Measurements from ENCODE around the gene SCFD2. TPM values are rescaled to one million over a fixed set of nuclear protein-coding genes. Genes with fewer than 3 reads are reported as not detected.
"Not testable (repeated sequence)": the region's sequence is repeated elsewhere in the genome, so short reads cannot be mapped to it uniquely, and the experiment has no call there.

Gene SCFD2
- 10 to 100 TPM; 12.6 to 14.6 TPM for total RNA-seq

GRCh38 chr4:53365486-53366300, at the start of gene SCFD2:
TSS of gene SCFD2 (minus strand) at chr4:53366061.
- H3K27me3 Mint-ChIP-seq, result peaks cover 23% of the 10 kb centered on the region
- DNase-seq, result peak; percentile 98
- H3K9me3 Mint-ChIP-seq, result no peaks in the 10 kb centered on the region
- H3K27ac Mint-ChIP-seq, result peak within 1 kb of the TSS; percentile 91
- H3K36me3 Mint-ChIP-seq (ENCODE audit: low read depth), result peaks cover 15% of the 10 kb centered on the region
- POLR2A ChIA-PET, result interaction anchor here (1.4 to 4.3 kb wide), 4 partner anchors 9 to 653 kb away, joined by 7 to 32 read pairs (median 8); partner anchors contain the start of gene FIP1L1
- H3K4me1 Mint-ChIP-seq, result peaks cover 44% of the 10 kb centered on the region
- H3K4me3 Mint-ChIP-seq, result peak within 1 kb of the TSS; percentile 91
- CTCF ChIA-PET, result interaction anchor here (0.6 kb wide), 1 partner anchor 898 kb away, joined by 3 read pairs; no protein-coding TSS in a partner anchor

GRCh38 chr4:53409479-53409878, 43.6 kb upstream of the SCFD2 start:
- CTCF ChIA-PET, DNase-seq, H3K4me3 Mint-ChIP-seq, H3K27ac Mint-ChIP-seq, H3K27me3 Mint-ChIP-seq, H3K9me3 Mint-ChIP-seq, POLR2A ChIA-PET: not testable (repeated sequence)
- H3K36me3 Mint-ChIP-seq (ENCODE audit: low read depth), result peaks cover 56% of the 10 kb centered on the region
- peaks cover 15% of the 10 kb centered on the region for H3K4me1 Mint-ChIP-seq

GRCh38 chr4:53380221-53380620, 14.4 kb upstream of the SCFD2 start:
- H3K4me1 Mint-ChIP-seq, result peaks cover 33% of the 10 kb centered on the region
- peaks cover 34% of the 10 kb centered on the region for H3K36me3 Mint-ChIP-seq (ENCODE audit: low read depth)
- peaks cover under 1% of the 10 kb centered on the region for H3K27me3 Mint-ChIP-seq
- no peak overlapping the region for H3K4me3 Mint-ChIP-seq
- H3K27ac Mint-ChIP-seq, result no peak overlapping the region
- no peak for DNase-seq
- ChIA-PET POLR2A (interaction anchor here (1.4 kb wide), 1 partner anchor 14 kb away, joined by 7 read pairs; the partner anchor contains the start of gene SCFD2), CTCF (interaction anchor here (1.4 kb wide), 1 partner anchor 853 kb away, joined by 3 read pairs; no protein-coding TSS in a partner anchor)
- H3K9me3 Mint-ChIP-seq, result no peaks in the 10 kb centered on the region

GRCh38 chr4:53378171-53378482, 12.3 kb upstream of the SCFD2 start:
- peaks cover 5% of the 10 kb centered on the region for H3K27me3 Mint-ChIP-seq
- peaks cover 33% of the 10 kb centered on the region for H3K4me1 Mint-ChIP-seq
- no peak for DNase-seq
- CTCF ChIA-PET, result interaction anchor here (1.2 to 1.3 kb wide), 2 partner anchors 9 to 12 kb away, joined by 3 read pairs; no protein-coding TSS in a partner anchor
- peak overlapping the region; percentile 98 for H3K4me3 Mint-ChIP-seq
- H3K36me3 Mint-ChIP-seq (ENCODE audit: low read depth), result peaks cover 24% of the 10 kb centered on the region
- POLR2A ChIA-PET, result interaction anchor here (1.0 to 2.7 kb wide), 6 partner anchors 9 to 666 kb away, joined by 4 to 32 read pairs (median 5); partner anchors contain the start of gene SCFD2
- no peaks in the 10 kb centered on the region for H3K9me3 Mint-ChIP-seq
- peak overlapping the region; percentile 94 for H3K27ac Mint-ChIP-seq

- POLR2A ChIA-PET, result interaction anchor here (0.9 to 2.7 kb wide), 7 partner anchors 9 to 666 kb away, joined by 3 to 32 read pairs (median 5); partner anchors contain the start of gene SCFD2
- Mint-ChIP-seq H3K4me1 (peaks cover 33% of the 10 kb centered on the region), H3K27me3 (peaks cover 8% of the 10 kb centered on the region), H3K4me3 (peak within 1 kb of the TSS; percentile 98), H3K27ac (peak within 1 kb of the TSS; percentile 94), H3K36me3 (ENCODE audit: low read depth) (peaks cover 20% of the 10 kb centered on the region), H3K9me3 (no peaks in the 10 kb centered on the region)
- CTCF ChIA-PET, result interaction anchor here (1.3 kb wide), 1 partner anchor 10 kb away, joined by 3 read pairs; no protein-coding TSS in a partner anchor
- peak; percentile 96 for DNase-seq
These were observed 11.7 kb upstream of the SCFD2 start, which contains the start of gene FIP1L1 for GRCh38 chr4:53377319-53378170. TSS of gene FIP1L1 (plus strand) at chr4:53377641. CDS start at chr4:53377839, 198 bp downstream.

- Mint-ChIP-seq H3K9me3 (no peaks in the 10 kb centered on the region), H3K27me3 (peaks cover 12% of the 10 kb centered on the region), H3K4me1 (peaks cover 33% of the 10 kb centered on the region), H3K27ac (peak overlapping the region; percentile 94), H3K4me3 (peak overlapping the region; percentile 98), H3K36me3 (ENCODE audit: low read depth) (peaks cover 15% of the 10 kb centered on the region)
- POLR2A ChIA-PET, result interaction anchor here (0.9 to 2.7 kb wide), 4 partner anchors 8 to 663 kb away, joined by 3 to 32 read pairs (median 6); partner anchors contain the start of gene SCFD2
- CTCF ChIA-PET, result no interaction called here
- DNase-seq, result no peak
These were observed 11.0 kb upstream of the SCFD2 start for GRCh38 chr4:53376900-53377299.

GRCh38 chr4:53374777-53375258, 9.0 kb upstream of the SCFD2 start:
- no peak overlapping the region for H3K27ac Mint-ChIP-seq
- H3K27me3 Mint-ChIP-seq, result peaks cover 24% of the 10 kb centered on the region
- peaks cover 12% of the 10 kb centered on the region for H3K36me3 Mint-ChIP-seq (ENCODE audit: low read depth)
- ChIA-PET CTCF (no interaction called here), POLR2A (interaction anchor here (1.9 kb wide), 1 partner anchor 9 kb away, joined by 10 read pairs; the partner anchor contains the start of gene SCFD2)
- no peaks in the 10 kb centered on the region for H3K9me3 Mint-ChIP-seq
- H3K4me3 Mint-ChIP-seq, result no peak overlapping the region
- no peak for DNase-seq
- peaks cover 26% of the 10 kb centered on the region for H3K4me1 Mint-ChIP-seq

- Mint-ChIP-seq H3K27ac (no peak overlapping the region), H3K9me3 (no peaks in the 10 kb centered on the region), H3K4me3 (no peak overlapping the region), H3K27me3 (peaks cover 43% of the 10 kb centered on the region), H3K4me1 (peaks cover 9% of the 10 kb centered on the region), H3K36me3 (ENCODE audit: low read depth) (peaks cover 2% of the 10 kb centered on the region)
- ChIA-PET POLR2A (no interaction called here), CTCF (no interaction called here)
- DNase-seq, result no peak
These were observed 6.1 kb upstream of the SCFD2 start for GRCh38 chr4:53371843-53372521.

GRCh38 chr4:53371049-53371448, 5.2 kb upstream of the SCFD2 start:
- Mint-ChIP-seq H3K36me3 (ENCODE audit: low read depth) (peaks cover 2% of the 10 kb centered on the region), H3K4me3 (no peak overlapping the region), H3K9me3 (no peaks in the 10 kb centered on the region), H3K4me1 (peaks cover 13% of the 10 kb centered on the region), H3K27me3 (peaks cover 43% of the 10 kb centered on the region), H3K27ac (no peak overlapping the region)
- no peak for DNase-seq
- ChIA-PET CTCF (no interaction called here), POLR2A (no interaction called here)

GRCh38 chr4:53367721-53368120, 1.9 kb upstream of the SCFD2 start:
- H3K36me3 Mint-ChIP-seq (ENCODE audit: low read depth), result peaks cover 4% of the 10 kb centered on the region
- no peaks in the 10 kb centered on the region for H3K9me3 Mint-ChIP-seq
- DNase-seq, result no peak
- peaks cover 35% of the 10 kb centered on the region for H3K27me3 Mint-ChIP-seq
- ChIA-PET CTCF (no interaction called here), POLR2A (interaction anchor here (4.3 kb wide), 1 partner anchor 10 kb away, joined by 32 read pairs; the partner anchor contains the start of gene FIP1L1)
- no peak overlapping the region for H3K27ac Mint-ChIP-seq
- H3K4me3 Mint-ChIP-seq, result no peak overlapping the region
- peaks cover 31% of the 10 kb centered on the region for H3K4me1 Mint-ChIP-seq

- Mint-ChIP-seq H3K9me3 (no peaks in the 10 kb centered on the region), H3K27ac (peak overlapping the region; percentile 91), H3K27me3 (peaks cover 28% of the 10 kb centered on the region), H3K36me3 (ENCODE audit: low read depth) (peaks cover 11% of the 10 kb centered on the region), H3K4me1 (peaks cover 40% of the 10 kb centered on the region), H3K4me3 (peak overlapping the region; percentile 91)
- no peak for DNase-seq
- ChIA-PET POLR2A (interaction anchor here (1.4 to 4.3 kb wide), 4 partner anchors 8 to 654 kb away, joined by 7 to 32 read pairs (median 8); partner anchors contain the start of gene FIP1L1), CTCF (interaction anchor here (0.6 kb wide), 1 partner anchor 898 kb away, joined by 3 read pairs; no protein-coding TSS in a partner anchor)
These were observed 448 bp upstream of the SCFD2 start for GRCh38 chr4:53366301-53366716.

- H3K9me3 Mint-ChIP-seq, result no peaks in the 10 kb centered on the region
- ChIA-PET POLR2A (interaction anchor here (0.6 to 4.3 kb wide), 5 partner anchors 10 to 652 kb away, joined by 3 to 32 read pairs (median 7); partner anchors contain the start of gene FIP1L1), CTCF (no interaction called here)
- peak; percentile 18 for DNase-seq
- peaks cover 22% of the 10 kb centered on the region for H3K27me3 Mint-ChIP-seq
- H3K4me3 Mint-ChIP-seq, result peak overlapping the region; percentile 91
- peaks cover 46% of the 10 kb centered on the region for H3K4me1 Mint-ChIP-seq
- H3K36me3 Mint-ChIP-seq (ENCODE audit: low read depth), result peaks cover 20% of the 10 kb centered on the region
- peak overlapping the region; percentile 91 for H3K27ac Mint-ChIP-seq
These were observed 758 bp downstream of the SCFD2 start for GRCh38 chr4:53365121-53365485.
